Kidney (tissue), 14 donors: ENCODE measurements around the gene BABAM2. TPM values are rescaled to one million over a fixed set of nuclear protein-coding genes. Genes with fewer than 3 reads are reported as not detected.

Experiments used
- DNase-seq, 5 donors: peaks; one replicate each; pipeline ENCODE4 v3.0.0-alpha.2; 2013 to 2020
- FAIRE-seq: peaks from 2 replicates; lab custom pipeline; 2012; peaks lifted over from hg19 to GRCh38; lab: Jason Lieb, UNC
- H3K27ac ChIP-seq, 2 donors: one replicate each; pipeline ENCODE4 v1.7.0; 2013; ENCODE audit warnings: low read depth in 2 of 2, low read length in 2 of 2, inconsistent platforms in 1 of 2
- H3K27me3 ChIP-seq: one replicate; pipeline ENCODE4 v1.7.1; 2013; ENCODE audit warnings: low read length, inconsistent platforms; ENCODE audit not compliant: control insufficient read depth, insufficient read depth
- H3K36me3 ChIP-seq, 3 donors: one replicate each; pipeline versions ENCODE4 v1.7.0 to v1.7.1; 2013; ENCODE audit warnings: low read length in 3 of 3, control low read depth in 1 of 3, inconsistent platforms in 1 of 3; ENCODE audit not compliant: insufficient read depth in 3 of 3, control insufficient read depth in 2 of 3
- H3K4me1 ChIP-seq, 3 donors: one replicate each; pipeline versions ENCODE4 v1.7.0 to v1.7.1; 2013; ENCODE audit warnings: low read length in 3 of 3, inconsistent platforms in 1 of 3, low read depth in 1 of 3; ENCODE audit not compliant: control insufficient read depth in 2 of 3, insufficient read depth in 2 of 3
- H3K4me3 ChIP-seq, 3 donors: one replicate each; pipeline versions ENCODE4 v1.7.0 to v1.8.1; 2013; ENCODE audit warnings: low read length in 3 of 3, control low read depth in 1 of 3, inconsistent platforms in 1 of 3
- H3K9ac ChIP-seq, 3 donors: one replicate each; pipeline versions ENCODE4 v1.7.0 to v1.7.1; 2013; ENCODE audit warnings: low read length in 3 of 3, control low read depth in 1 of 3, inconsistent platforms in 1 of 3
- H3K9me3 ChIP-seq, 3 donors: one replicate each; pipeline versions ENCODE4 v1.7.0 to v1.7.1; 2013; ENCODE audit warnings: low read length in 3 of 3, control low read depth in 1 of 3, inconsistent platforms in 1 of 3; ENCODE audit not compliant: control insufficient read depth in 2 of 3, insufficient read depth in 1 of 3
- intact Hi-C: fragments of 100-400 bp; cut with DNase I; formaldehyde crosslinking; loops from one replicate; pipeline ENCODE4 v1.11.1; 2022
- polyA plus RNA-seq: library from polyadenylated mRNA; stranded (reverse); fragments of 350-450 nt; fragmentation: Illumina TruSeq; extraction: RNeasy Lipid Tissue Mini Kit (QIAGEN cat#74804); gene quantifications from one replicate; pipeline ENCODE4 v1.2.3, GENCODE V29; 2014; ENCODE audit warnings: low read depth, low replicate concordance; ENCODE audit not compliant: insufficient read depth
- total RNA-seq: library from RNA; stranded (reverse); fragmentation: NEBNext Ultra II Directional; extraction: Animal tissue kit (Norgen Biotek cat#: 25700); gene quantifications from one replicate; pipeline ENCODE4 v1.2.1, GENCODE V29; 2021
- TF ChIP-seq, protein P1 (sequence below): IDR thresholded peaks from 3 replicates; pipeline ENCODE4 v1.5.1; 2012; ENCODE audit warnings: mild to moderate bottlenecking, moderate library complexity, borderline replicate concordance; ENCODE audit not compliant: insufficient read depth; ENCODE audit errors: extremely low read depth
- donor health status: control.
- donor health status: control.
- donor health status: control.
- donor health status: control.
- donor health status: control.
- donor health status: DM: yes; HTN: yes; CAD: no.
- donor health status: Normal renal cell carcinoma (clear cell type).

Gene BABAM2
- total and polyA plus RNA-seq, 2 donors from 2014 or later = 68.4 to 74.1 TPM

DNA sequence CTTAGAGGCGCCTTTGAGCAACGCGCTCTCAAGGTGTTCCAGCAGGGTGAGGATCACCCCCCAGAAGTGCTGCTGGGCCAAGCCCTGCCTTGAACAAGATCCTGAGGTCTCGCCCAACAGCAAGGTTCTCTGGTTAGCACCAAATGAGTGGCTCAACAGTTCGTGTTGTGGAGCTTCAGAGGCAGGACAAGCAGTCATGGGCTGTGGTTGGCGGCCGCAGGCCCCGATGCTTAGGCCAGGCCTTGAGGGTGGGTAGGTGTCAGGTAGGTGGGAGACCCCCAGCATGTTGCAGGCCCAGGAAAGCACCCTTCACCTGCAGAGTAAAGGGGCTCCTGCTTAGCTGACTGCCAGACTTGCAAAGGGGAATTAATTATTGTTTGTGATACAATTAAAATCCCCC is 431.9 kb downstream of the BABAM2 start:
- H3K9ac ChIP-seq = no peak overlapping the region
- FAIRE-seq = no peak
- H3K36me3 ChIP-seq = no peaks in the 10 kb centered on the region
- H3K4me1 ChIP-seq = peaks cover 0 to 20% (median 7%) of the 10 kb centered on the region in 3 donors
- no peaks in the 10 kb centered on the region for H3K9me3 ChIP-seq
- DNase-seq = peak in 1 of 5 donors; percentile 12
- H3K27me3 ChIP-seq = no peaks in the 10 kb centered on the region
- no peak overlapping the region for H3K4me3 ChIP-seq
- TF ChIP-seq, protein P1, sequence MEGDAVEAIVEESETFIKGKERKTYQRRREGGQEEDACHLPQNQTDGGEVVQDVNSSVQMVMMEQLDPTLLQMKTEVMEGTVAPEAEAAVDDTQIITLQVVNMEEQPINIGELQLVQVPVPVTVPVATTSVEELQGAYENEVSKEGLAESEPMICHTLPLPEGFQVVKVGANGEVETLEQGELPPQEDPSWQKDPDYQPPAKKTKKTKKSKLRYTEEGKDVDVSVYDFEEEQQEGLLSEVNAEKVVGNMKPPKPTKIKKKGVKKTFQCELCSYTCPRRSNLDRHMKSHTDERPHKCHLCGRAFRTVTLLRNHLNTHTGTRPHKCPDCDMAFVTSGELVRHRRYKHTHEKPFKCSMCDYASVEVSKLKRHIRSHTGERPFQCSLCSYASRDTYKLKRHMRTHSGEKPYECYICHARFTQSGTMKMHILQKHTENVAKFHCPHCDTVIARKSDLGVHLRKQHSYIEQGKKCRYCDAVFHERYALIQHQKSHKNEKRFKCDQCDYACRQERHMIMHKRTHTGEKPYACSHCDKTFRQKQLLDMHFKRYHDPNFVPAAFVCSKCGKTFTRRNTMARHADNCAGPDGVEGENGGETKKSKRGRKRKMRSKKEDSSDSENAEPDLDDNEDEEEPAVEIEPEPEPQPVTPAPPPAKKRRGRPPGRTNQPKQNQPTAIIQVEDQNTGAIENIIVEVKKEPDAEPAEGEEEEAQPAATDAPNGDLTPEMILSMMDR = no peak
- intact Hi-C loops = no loop called here
- H3K27ac ChIP-seq = no peak overlapping the region

DNA sequence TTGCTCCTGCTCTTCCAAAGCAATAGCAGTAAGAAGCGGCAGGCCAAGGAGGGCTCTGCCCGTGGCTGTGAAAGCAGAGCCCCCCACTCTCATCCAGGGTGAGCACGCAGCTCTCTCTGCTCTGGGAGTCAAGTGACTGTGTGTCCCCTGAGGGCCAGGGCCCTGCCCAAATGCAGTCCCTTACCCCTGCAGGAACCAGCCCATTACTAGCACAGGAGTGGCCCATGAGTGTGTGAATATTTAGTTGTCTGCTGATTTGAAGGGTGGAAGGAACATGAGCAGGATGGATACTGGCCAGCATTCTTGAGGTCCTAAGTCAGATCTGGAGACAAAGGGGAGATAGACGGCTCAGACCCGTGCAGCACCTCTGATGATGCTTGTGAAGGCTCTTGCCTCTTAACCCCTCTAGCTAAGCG is 432.5 kb downstream of the BABAM2 start:
- H3K27me3 ChIP-seq = no peaks in the 10 kb centered on the region
- no peaks in the 10 kb centered on the region for H3K36me3 ChIP-seq
- FAIRE-seq (no peak), DNase-seq (peak in 1 of 5 donors; percentile 18)
- TF ChIP-seq, protein P1 = no peak
- H3K4me3 ChIP-seq = no peak overlapping the region
- no peak overlapping the region for H3K27ac ChIP-seq
- intact Hi-C loops = no loop called here
- no peaks in the 10 kb centered on the region for H3K9me3 ChIP-seq
- no peak overlapping the region for H3K9ac ChIP-seq
- peaks cover 0 to 23% (median 12%) of the 10 kb centered on the region in 3 donors for H3K4me1 ChIP-seq

DNA sequence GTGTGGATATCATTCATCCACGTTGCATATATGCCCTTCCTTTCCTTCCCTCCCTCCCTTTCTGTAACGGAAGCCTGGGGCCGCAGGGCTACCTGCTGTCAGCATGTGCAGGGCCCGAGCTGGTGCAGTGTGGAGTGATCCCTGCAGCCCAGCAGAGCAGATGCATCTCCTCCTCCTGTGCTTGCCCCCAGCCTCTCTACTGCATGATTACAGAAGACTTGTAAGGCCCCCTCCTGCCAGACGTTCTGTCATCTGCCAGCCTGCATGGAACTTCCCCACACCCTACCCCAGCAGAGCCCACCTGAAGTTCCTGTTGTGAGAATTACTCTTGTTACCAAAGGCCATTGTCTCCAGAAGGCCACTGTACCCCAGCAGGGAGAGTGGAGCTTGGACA is 434.6 kb downstream of the BABAM2 start:
- DNase-seq (no peak), FAIRE-seq (no peak)
- H3K4me1 ChIP-seq = peaks cover 0 to 19% (median 17%) of the 10 kb centered on the region in 3 donors
- TF ChIP-seq, protein P1 = no peak
- H3K36me3 ChIP-seq = no peaks in the 10 kb centered on the region
- intact Hi-C loops = no loop called here
- no peaks in the 10 kb centered on the region for H3K9me3 ChIP-seq
- peak overlapping the region in 1 of 2 donors; percentile 23 for H3K27ac ChIP-seq
- no peak overlapping the region for H3K9ac ChIP-seq
- H3K4me3 ChIP-seq = no peak overlapping the region
- H3K27me3 ChIP-seq = no peaks in the 10 kb centered on the region
